Measurements from ENCODE around the gene KRTAP10-2. TPM values are rescaled to one million over a fixed set of nuclear protein-coding genes. Genes with fewer than 3 reads are reported as not detected.

Gene KRTAP10-2
- total and polyA plus RNA-seq, 2 experiments from 2014 or later = 0.24 TPM; not detected in 1

- TF ChIP-seq REST (IDR thresholded peaks at IDR 0.05; ENCODE audit: unreplicated experiment) = no peak
- TF ChIP-seq STAT1 (IDR thresholded peaks at IDR 0.05; ENCODE audit: unreplicated experiment) = no peak
- TF ChIP-seq POLR2AphosphoS5 (IDR thresholded peaks at IDR 0.05; ENCODE audit: low read depth) = no peak
These were observed 25.8 kb downstream of the KRTAP10-2 start (continued) for GRCh38 chr21:44525391-44526095.

GRCh38 chr21:44524414-44525371 is 26.6 kb downstream of the KRTAP10-2 start:
- no peak for DNase-seq (ENCODE audit: low spot score)
- H3K27me3 Mint-ChIP-seq (ENCODE audit: insufficient read depth, low read depth, poor library complexity) = peaks cover 1% of the 10 kb centered on the region
- no peaks in the 10 kb centered on the region for H3K36me3 ChIP-seq (ENCODE audit: insufficient read depth)
- TF ChIP-seq ZNF462 (CRISPR knock-in tag; IDR thresholded peaks at IDR 0.05) (no peak), ZNF331 (CRISPR knock-in tag; IDR thresholded peaks at IDR 0.05; ENCODE audit: low read depth) (no peak), NANOG (IDR thresholded peaks at IDR 0.05; ENCODE audit: borderline replicate concordance) (no peak), ZNF114 (CRISPR knock-in tag; IDR thresholded peaks at IDR 0.05) (no peak), EZH2 (IDR thresholded peaks at IDR 0.05; ENCODE audit: low read depth, unreplicated experiment) (no peak), CREB1 (CRISPR knock-in tag; IDR thresholded peaks at IDR 0.05; ENCODE audit: low read depth) (no peak), REST (IDR thresholded peaks at IDR 0.05; ENCODE audit: unreplicated experiment) (no peak)

More at GRCh38 chr21:44524414-44525371, 26.6 kb downstream of the KRTAP10-2 start:
- no peak overlapping the region for H3K4me2 ChIP-seq
- no peaks in the 10 kb centered on the region; the same call in 2 of the 3 replicates for H3K4me1 Mint-ChIP-seq
- H3K27ac Mint-ChIP-seq = no peak overlapping the region
- H3K36me3 Mint-ChIP-seq (ENCODE audit: low read depth) = no peaks in the 10 kb centered on the region
- no peaks in the 10 kb centered on the region for H3F3A ChIP-seq (replicated peaks; ENCODE audit: low read depth)
- no peaks in the 10 kb centered on the region for H3K79me2 ChIP-seq (replicated peaks; ENCODE audit: insufficient read depth)
- no peak overlapping the region for H3K4me3 Mint-ChIP-seq
- H3K27me3 ChIP-seq (ENCODE audit: insufficient read depth) = no peaks in the 10 kb centered on the region
- no peak overlapping the region for H3K4me3 ChIP-seq
- 0 out of 2 replicates have a peak, but pooled peaks cover 2% of the 10 kb centered on the region for H3K9me2 ChIP-seq (ENCODE audit: insufficient read depth)
- H4K20me1 ChIP-seq (replicated peaks; ENCODE audit: insufficient read depth) = no peaks in the 10 kb centered on the region
- no peak overlapping the region for H2AFZ ChIP-seq
- H3K9me3 Mint-ChIP-seq = no peaks in the 10 kb centered on the region; the same call in 2 of the 3 replicates
- no peaks in the 10 kb centered on the region for H3K4me1 ChIP-seq (ENCODE audit: insufficient read depth)
- ATAC-seq = no peak
- no peak overlapping the region for H3K27ac ChIP-seq (ENCODE audit: low read depth)

All from GM23338 (cell line).